Right atrium auricular region (tissue), 2 donors: ENCODE results near the gene FAM149A. TPM values are rescaled to one million over a fixed set of nuclear protein-coding genes. Genes with fewer than 3 reads are reported as not detected.

Experiments used
- DNase-seq: peaks from one replicate; pipeline ENCODE4 v3.0.0-alpha.2; 2019; ENCODE audit warnings: low spot score
- H3K27ac ChIP-seq, 2 donors: fragments of 200-600 bp; sonication (generic); 1 replicate in 1 of 2; 2 replicates in 1 of 2; pipeline ENCODE4 v1.5.1; 2016 to 2019
- H3K27me3 ChIP-seq, 2 donors: fragments of 200-600 bp; sonication (generic); one replicate each; pipeline versions ENCODE4 v1.5.1 to v1.6.0; 2017 to 2019
- H3K36me3 ChIP-seq: fragments of 200-600 bp; sonication (generic); one replicate; pipeline ENCODE4 v1.5.1; 2016
- H3K4me1 ChIP-seq, 2 donors: fragments of 200-600 bp; sonication (generic); one replicate each; pipeline versions ENCODE4 v1.5.1 to v1.6.0; 2017 to 2019
- H3K4me3 ChIP-seq, 2 donors: fragments of 200-600 bp; sonication (generic); 1 replicate in 1 of 2; 2 replicates in 1 of 2; pipeline ENCODE4 v1.5.1; 2017 to 2019; ENCODE audit warnings: mild to moderate bottlenecking in 1 of 2, moderate library complexity in 1 of 2
- H3K9me3 ChIP-seq, 2 donors: fragments of 200-600 bp; sonication (generic); one replicate each; pipeline ENCODE4 v1.5.1; 2019
- CTCF ChIP-seq, 2 donors: fragments of 200-600 bp; sonication (generic); IDR thresholded peaks; one replicate each; pipeline ENCODE4 v1.5.1; 2019; ENCODE audit warnings: antibody characterized with exemption in 2 of 2
- total RNA-seq, 2 donors: library from RNA; depleted of rRNA; stranded (reverse); fragments of >200 nt; gene quantifications; one replicate each; pipeline ENCODE4 v1.1.0, GENCODE V29; 2016

The FAM149A gene
- total RNA-seq, 2 donors from 2014 or later, result 6.7 to 6.8 TPM

DNA sequence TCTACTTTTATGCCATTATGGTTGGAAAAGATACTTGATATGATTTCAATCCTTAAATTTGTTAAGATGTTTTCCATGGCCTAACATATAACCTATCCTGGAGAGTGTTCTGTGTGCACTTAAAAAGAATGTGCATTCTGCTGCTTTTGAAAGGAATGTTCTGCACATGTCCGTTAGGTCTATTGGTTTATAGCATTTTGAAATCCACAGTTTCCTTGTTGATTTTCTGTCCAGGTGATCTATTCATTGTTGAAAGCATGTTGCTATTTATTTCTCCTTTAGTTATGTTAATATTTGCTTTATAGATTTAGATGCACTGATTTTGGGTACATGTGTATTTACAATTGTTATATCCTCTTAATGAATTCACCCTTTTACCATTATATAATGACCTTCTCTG, 117.1 kb downstream of the FAM149A start:
- Histone ChIP-seq H3K27ac (no peak overlapping the region), H3K27me3 (no peaks in the 10 kb centered on the region), H3K4me1 (peaks cover 0 to 5% of the 10 kb centered on the region in 2 donors), H3K9me3 (peaks cover 0 to 13% of the 10 kb centered on the region in 2 donors), H3K4me3 (no peak overlapping the region), H3K36me3 (no peaks in the 10 kb centered on the region)
- no peak for DNase-seq
- no peak for TF ChIP-seq CTCF (IDR thresholded peaks at IDR 0.05)

Other genes with a start within 250 kb of the FAM149A start
- 1 to 10 TPM; 3.0 to 3.5 TPM for gene TLR3, start 35.5 kb upstream of the FAM149A start, total RNA-seq
- gene CYP4V2, start 86.9 kb downstream of the FAM149A start, total RNA-seq, result 10 to 100 TPM; 18.9 to 37.7 TPM
- gene KLKB1, start 122.8 kb downstream of the FAM149A start, total RNA-seq, result 1 to 10 TPM in 1 of 2 donors, under 1 TPM in 1; 0.75 to 1.9 TPM
- gene F11, start 161.5 kb downstream of the FAM149A start, total RNA-seq, result not detected